B cell (primary cell): ENCODE data around the gene CMTM1. TPM values are rescaled to one million over a fixed set of nuclear protein-coding genes. Genes with fewer than 3 reads are reported as not detected.

ENCODE experiments used
- ATAC-seq: fragments of 200-7000 bp; cut with Tn5 transposase; one replicate; pipeline ENCODE4 v1.10.0; 2021; ENCODE audit warnings: low read depth, mild to moderate bottlenecking, moderate number of reproducible peaks, moderate library complexity
- CTCF ChIA-PET: fragments of 350-600 bp; sonication (Branson Sonifier 250); formaldehyde crosslinking; loops from one replicate; lab custom pipeline; 2021; ENCODE audit warnings: antibody characterized with exemption, inconsistent platforms; lab: Charles Lee
- POLR2A ChIA-PET: fragments of 350-600 bp; sonication (Branson Sonifier 250); formaldehyde crosslinking; loops from one replicate; lab custom pipeline; 2021; ENCODE audit warnings: antibody characterized with exemption; lab: Charles Lee
- DNase-seq: peaks from one replicate; pipeline ENCODE4 v3.0.0; 2013
- H2AFZ ChIP-seq: 2 replicates; pipeline ENCODE4 v1.6.1; 2012; ENCODE audit warnings: mild to moderate bottlenecking, low read depth, low read length; ENCODE audit not compliant: insufficient read depth, poor library complexity, severe bottlenecking
- H3K27ac ChIP-seq, 2 donors: 1 replicate in 1 of 2; 2 replicates in 1 of 2; pipeline ENCODE4 v1.5.1; 2012 to 2013; ENCODE audit warnings: low read length in 2 of 2, mild to moderate bottlenecking in 2 of 2, moderate library complexity in 1 of 2
- H3K27me3 ChIP-seq, 4 experiments: fragments of 200-600 bp in 1 of 4; sonication (generic) in 1 of 4; replicated peaks in 1 of 4; 1 replicate in 2 of 4; 2 replicates in 2 of 4; pipeline versions ENCODE4 v1.6.1 to v1.7.0; 2013 to 2016; ENCODE audit warnings: low read length in 3 of 4, mild to moderate bottlenecking in 2 of 4, mixed read lengths in 1 of 4, moderate library complexity in 1 of 4; ENCODE audit not compliant: insufficient read depth in 4 of 4, control insufficient read depth in 3 of 4; ENCODE audit errors: control extremely low read depth in 1 of 4
- H3K36me3 ChIP-seq, 2 experiments: replicated peaks in 1 of 2; 1 replicate in 1 of 2; 2 replicates in 1 of 2; pipeline versions ENCODE4 v1.6.1 to v1.7.1; 2013; ENCODE audit warnings: low read length in 1 of 2; ENCODE audit not compliant: insufficient read depth in 2 of 2, control insufficient read depth in 1 of 2; ENCODE audit errors: control extremely low read depth in 1 of 2, extremely low read depth in 1 of 2
- H3K4me1 ChIP-seq, 2 donors: fragments of 200-600 bp in 1 of 2; sonication (generic) in 1 of 2; 1 replicate in 1 of 2; 2 replicates in 1 of 2; pipeline versions ENCODE4 v1.5.1 to v1.6.1; 2013 to 2017; ENCODE audit warnings: low read length in 2 of 2; ENCODE audit not compliant: control insufficient read depth in 2 of 2, insufficient read depth in 2 of 2
- H3K4me2 ChIP-seq: replicated peaks from 2 replicates; pipeline ENCODE3; 2012; ENCODE audit warnings: mild to moderate bottlenecking, low read depth, low read length; ENCODE audit not compliant: poor library complexity, severe bottlenecking
- H3K4me3 ChIP-seq, 5 experiments: fragments of 200-600 bp in 1 of 5; sonication (generic) in 1 of 5; 1 replicate in 3 of 5; 2 replicates in 2 of 5; pipeline versions ENCODE4 v1.5.1 to v1.7.0; 2011 to 2016; ENCODE audit warnings: low read length in 4 of 5, mild to moderate bottlenecking in 4 of 5, low read depth in 2 of 5, control low read depth in 1 of 5, moderate library complexity in 1 of 5; ENCODE audit not compliant: insufficient read depth in 1 of 5; ENCODE audit errors: control extremely low read depth in 1 of 5, extremely low read depth in 1 of 5
- H3K79me2 ChIP-seq: fragments of 200-600 bp; sonication (generic); one replicate; pipeline ENCODE4 v1.6.0; 2016; ENCODE audit warnings: low read length; ENCODE audit not compliant: control insufficient read depth, insufficient read depth
- H3K9ac ChIP-seq: fragments of 200-600 bp; sonication (generic); 2 replicates; pipeline ENCODE4 v1.6.1; 2017; ENCODE audit warnings: mild to moderate bottlenecking, low read length, moderate library complexity
- H3K9me3 ChIP-seq, 3 donors: one replicate each; pipeline versions ENCODE4 v1.6.1 to v1.7.1; 2013; ENCODE audit warnings: low read length in 2 of 3; ENCODE audit not compliant: control insufficient read depth in 2 of 3, insufficient read depth in 1 of 3; ENCODE audit errors: control extremely low read depth in 1 of 3
- H4K20me1 ChIP-seq: 2 replicates; pipeline ENCODE4 v1.6.0; 2012; ENCODE audit warnings: mild to moderate bottlenecking, low read length; ENCODE audit not compliant: insufficient read depth, control insufficient read depth, poor library complexity, severe bottlenecking
- H3K27ac Mint-ChIP-seq: one replicate; pipeline ENCODE4 v1.8.0; 2021; ENCODE audit warnings: mixed read lengths
- H3K27me3 Mint-ChIP-seq: one replicate; pipeline ENCODE4 v1.8.0; 2021; ENCODE audit warnings: mixed read lengths
- H3K4me1 Mint-ChIP-seq: one replicate; pipeline ENCODE4 v1.8.0; 2021; ENCODE audit warnings: mixed read lengths
- H3K4me3 Mint-ChIP-seq: one replicate; pipeline ENCODE4 v1.8.0; 2021; ENCODE audit warnings: mixed read lengths
- H3K9me3 Mint-ChIP-seq: one replicate; pipeline ENCODE4 v1.8.0; 2022; ENCODE audit warnings: mixed read lengths; ENCODE audit not compliant: insufficient read depth
- CTCF ChIP-seq: fragments of 200-600 bp; IDR thresholded peaks from one replicate; pipeline ENCODE4 v1.8.0; 2022; ENCODE audit warnings: antibody characterized with exemption, mild to moderate bottlenecking
- EZH2 ChIP-seq: IDR thresholded peaks from 2 replicates; pipeline ENCODE4 v1.6.1; 2012; ENCODE audit warnings: borderline replicate concordance, low read depth, mild to moderate bottlenecking, moderate library complexity, low read length; ENCODE audit not compliant: insufficient read depth, poor library complexity, severe bottlenecking
- WGBS: methylation state at CpG from one replicate; pipeline ENCODE4 v1.1.5; 2013; ENCODE audit warnings: missing lambda C conversion rate; ENCODE audit not compliant: insufficient coverage; 5-methylcytosine and 5-hydroxymethylcytosine counted together
- intact Hi-C: fragments of 100-400 bp; cut with micrococcal nuclease; formaldehyde crosslinking; loops from one replicate; pipeline ENCODE4 v1.10.0; 2022
- polyA plus RNA-seq: library from polyadenylated mRNA; depleted of rRNA; stranded (reverse); fragments of >200 nt; gene quantifications from 2 replicates; pipeline ENCODE4 v1.2.3, GENCODE V29; 2012
- total RNA-seq, 2 donors: library from RNA; stranded (reverse); fragments of 120-200 nt in 1 of 2; gene quantifications; 1 replicate in 1 of 2; 2 replicates in 1 of 2; pipeline versions ENCODE4 v1.2.3 to v1.2.4, GENCODE V29; 2013 to 2022

Gene CMTM1
- total and polyA plus RNA-seq, 2 donors (not counting 1 experiment from before 2014, with no cell fraction given): 1.6 to 5.9 TPM

- CTCF ChIA-PET: interaction anchor here (0.9 to 3.3 kb wide), 23 partner anchors 9 to 259 kb away, joined by 3 to 25 read pairs (median 5); partner anchors contain the start of genes CKLF and CMTM2
- H3K4me2 ChIP-seq: no peak overlapping the region
- ATAC-seq (no peak), DNase-seq (no peak)
- 100% methylated on average over 7 of the region's 12 CpGs for WGBS
- no peak overlapping the region for H3K27ac ChIP-seq
- no peak overlapping the region for H3K9ac ChIP-seq
- no peaks in the 10 kb centered on the region for H3K9me3 ChIP-seq
- H3K79me2 ChIP-seq: no peaks in the 10 kb centered on the region
- TF ChIP-seq EZH2 (no peak), CTCF (no peak)
- H3K4me3 Mint-ChIP-seq: no peak overlapping the region
- peaks cover 34 to 37% of the 10 kb centered on the region in 2 donors for H3K4me1 ChIP-seq
- H3K4me3 ChIP-seq: no peak overlapping the region
- POLR2A ChIA-PET: interaction anchor here (1.2 kb wide), 1 partner anchor 57 kb away, joined by 3 read pairs; the partner anchor contains the start of gene CKLF
- H3K27ac Mint-ChIP-seq: no peak overlapping the region
- intact Hi-C loops: loop anchor here (5.0 kb wide), 3 partner anchors 88 to 263 kb away; partner anchors contain the start of genes CMTM4 and DYNC1LI2
- peaks cover 36% of the 10 kb centered on the region for H4K20me1 ChIP-seq
- peaks cover 28% of the 10 kb centered on the region for H3K4me1 Mint-ChIP-seq
- H3K27me3 Mint-ChIP-seq: peaks cover 16% of the 10 kb centered on the region
- H3K27me3 ChIP-seq: peaks cover 0 to 26% (median 11%) of the 10 kb centered on the region in 4 experiments
- peaks cover 0 to 4% of the 10 kb centered on the region in 2 experiments for H3K36me3 ChIP-seq
- H2AFZ ChIP-seq: no peak overlapping the region
- no peaks in the 10 kb centered on the region for H3K9me3 Mint-ChIP-seq
Observed at GRCh38 chr16:66609139-66609510, 42.9 kb downstream of the CMTM1 start.

- no peaks in the 10 kb centered on the region for H3K9me3 ChIP-seq
- CTCF ChIA-PET: interaction anchor here (0.9 to 2.8 kb wide), 2 partner anchors 204 to 257 kb away, joined by 3 to 25 read pairs; no protein-coding TSS in a partner anchor
- 95% methylated on average over 14 of the region's 14 CpGs for WGBS
- no peak overlapping the region for H3K27ac Mint-ChIP-seq
- no peaks in the 10 kb centered on the region for H3K79me2 ChIP-seq
- H4K20me1 ChIP-seq: peaks cover 36% of the 10 kb centered on the region
- TF ChIP-seq EZH2 (no peak), CTCF (no peak)
- intact Hi-C loops: no loop called here
- H3K4me2 ChIP-seq: no peak overlapping the region
- DNase-seq: no peak
- POLR2A ChIA-PET: no interaction called here
- no peak for ATAC-seq
- H3K36me3 ChIP-seq: peaks cover 0 to 4% of the 10 kb centered on the region in 2 experiments
- peaks cover 34 to 35% of the 10 kb centered on the region in 2 donors for H3K4me1 ChIP-seq
- H2AFZ ChIP-seq: no peak overlapping the region
- no peak overlapping the region for H3K27ac ChIP-seq
- H3K4me3 ChIP-seq: no peak overlapping the region
- H3K9ac ChIP-seq: no peak overlapping the region
- H3K4me3 Mint-ChIP-seq: no peak overlapping the region
- H3K4me1 Mint-ChIP-seq: peaks cover 26% of the 10 kb centered on the region
- H3K27me3 Mint-ChIP-seq: peaks cover 16% of the 10 kb centered on the region
- peaks cover 0 to 24% (median 11%) of the 10 kb centered on the region in 4 experiments for H3K27me3 ChIP-seq
- H3K9me3 Mint-ChIP-seq: no peaks in the 10 kb centered on the region
Observed at GRCh38 chr16:66610111-66610820, 44.0 kb downstream of the CMTM1 start.
